WTC11 (cell line): Measurements from ENCODE around the gene RGMA. TPM values are rescaled to one million over a fixed set of nuclear protein-coding genes. Genes with fewer than 3 reads are reported as not detected.

Experiments used
- ATAC-seq: fragments of 200-7000 bp; cut with Tn5 transposase; 2 replicates; pipeline ENCODE4 v1.10.0; 2021; ENCODE audit warnings: mild to moderate bottlenecking, moderate library complexity
- CTCF ChIA-PET: fragments of 300-600 bp; sonication (Branson Sonifier 250); formaldehyde crosslinking; loops from one replicate; lab custom pipeline; 2021; ENCODE audit warnings: antibody characterized with exemption; lab: Charles Lee
- POLR2A ChIA-PET: fragments of 350-600 bp; sonication (Branson Sonifier 250); formaldehyde crosslinking; loops from one replicate; lab custom pipeline; 2021; ENCODE audit warnings: antibody characterized with exemption; lab: Charles Lee
- DNase-seq: peaks from one replicate; pipeline ENCODE4 v3.0.0; 2021; ENCODE audit warnings: low spot score
- H3K27ac Mint-ChIP-seq: 2 replicates; pipeline ENCODE4 v1.8.0; 2021; ENCODE audit warnings: mixed read lengths
- H3K27me3 Mint-ChIP-seq: 2 replicates; pipeline ENCODE4 v1.8.0; 2021; ENCODE audit warnings: low read depth, mild to moderate bottlenecking, moderate library complexity, mixed read lengths
- H3K36me3 Mint-ChIP-seq: 2 replicates; pipeline ENCODE4 v1.8.0; 2021; ENCODE audit warnings: mixed read lengths
- H3K4me1 Mint-ChIP-seq: 2 replicates; pipeline ENCODE4 v1.8.0; 2022; ENCODE audit warnings: mixed read lengths
- H3K4me3 Mint-ChIP-seq: 2 replicates; pipeline ENCODE4 v1.8.0; 2021; ENCODE audit warnings: mild to moderate bottlenecking, moderate library complexity, mixed read lengths
- H3K9me3 Mint-ChIP-seq: 2 replicates; pipeline ENCODE4 v1.8.0; 2021; ENCODE audit warnings: mixed read lengths
- ATF3 ChIP-seq: sonication (generic); formaldehyde crosslinking; conservative IDR thresholded peaks from 2 replicates; pipeline ENCODE4 v1.8.1; 2022; ENCODE audit warnings: mild to moderate bottlenecking, missing genetic modification reagents
- CBFB ChIP-seq: sonication (generic); formaldehyde crosslinking; IDR thresholded peaks from 2 replicates; pipeline ENCODE4 v1.8.1; 2022; ENCODE audit warnings: mild to moderate bottlenecking, low read depth, missing genetic modification reagents
- ELF4 ChIP-seq: sonication (generic); formaldehyde crosslinking; IDR thresholded peaks from 2 replicates; pipeline ENCODE4 v1.8.1; 2022; ENCODE audit warnings: low read depth, mild to moderate bottlenecking, moderate library complexity, missing genetic modification reagents
- ESRRA ChIP-seq: sonication (generic); formaldehyde crosslinking; IDR thresholded peaks from 2 replicates; pipeline ENCODE4 v1.8.1; 2022; ENCODE audit warnings: mild to moderate bottlenecking, missing genetic modification reagents, borderline replicate concordance
- FOXP1 ChIP-seq: sonication (generic); formaldehyde crosslinking; IDR thresholded peaks from 2 replicates; pipeline ENCODE4 v1.8.0; 2022; ENCODE audit warnings: missing genetic modification reagents, mild to moderate bottlenecking, moderate library complexity, borderline replicate concordance
- GABPB1 ChIP-seq: sonication (generic); formaldehyde crosslinking; IDR thresholded peaks from 2 replicates; pipeline ENCODE4 v1.8.1; 2023; ENCODE audit warnings: mild to moderate bottlenecking, missing genetic modification reagents
- NFE2L1 ChIP-seq: sonication (generic); formaldehyde crosslinking; IDR thresholded peaks from 2 replicates; pipeline ENCODE4 v1.8.1; 2023; ENCODE audit warnings: missing genetic modification reagents
- NR1H2 ChIP-seq: sonication (generic); formaldehyde crosslinking; IDR thresholded peaks from 2 replicates; pipeline ENCODE4 v1.9.0; 2021; ENCODE audit warnings: mild to moderate bottlenecking, moderate library complexity, missing genetic modification reagents
- PRRX2 ChIP-seq: fragments of 250-450 bp; sonication (Bioruptor Pico); IDR thresholded peaks from 2 replicates; pipeline ENCODE4 v1.8.0; 2021; ENCODE audit warnings: mild to moderate bottlenecking
- RELA ChIP-seq: sonication (generic); formaldehyde crosslinking; IDR thresholded peaks from 2 replicates; pipeline ENCODE4 v1.8.1; 2022; ENCODE audit warnings: missing genetic modification reagents, mild to moderate bottlenecking, borderline replicate concordance
- SMAD3 ChIP-seq: sonication (generic); formaldehyde crosslinking; IDR thresholded peaks from 2 replicates; pipeline ENCODE4 v1.8.0; 2022; ENCODE audit warnings: missing genetic modification reagents, mild to moderate bottlenecking, borderline replicate concordance
- SP1 ChIP-seq: sonication (generic); formaldehyde crosslinking; conservative IDR thresholded peaks from 2 replicates; pipeline ENCODE4 v1.8.1; 2022; ENCODE audit warnings: missing genetic modification reagents
- ZNF121 ChIP-seq: sonication (generic); formaldehyde crosslinking; IDR thresholded peaks from 2 replicates; pipeline ENCODE4 v1.8.0; 2023; ENCODE audit warnings: missing genetic modification reagents
- ZNF281 ChIP-seq: sonication (generic); formaldehyde crosslinking; IDR thresholded peaks from 2 replicates; pipeline ENCODE4 v1.8.0; 2023; ENCODE audit warnings: mild to moderate bottlenecking, missing genetic modification reagents
- ZNF396 ChIP-seq: fragments of 250-450 bp; sonication (Bioruptor Pico); IDR thresholded peaks from 2 replicates; pipeline ENCODE4 v1.8.0; 2021; ENCODE audit warnings: mild to moderate bottlenecking, moderate library complexity, borderline replicate concordance
- ZNF416 ChIP-seq: fragments of 250-450 bp; sonication (Bioruptor Pico); IDR thresholded peaks from 2 replicates; pipeline ENCODE4 v1.9.0; 2021; ENCODE audit warnings: mild to moderate bottlenecking, inconsistent platforms
- ZNF671 ChIP-seq: fragments of 250-450 bp; sonication (Bioruptor Pico); IDR thresholded peaks from 2 replicates; pipeline ENCODE4 v1.8.0; 2021; ENCODE audit warnings: mild to moderate bottlenecking
- total RNA-seq: library from RNA; stranded (reverse); gene quantifications from 3 replicates; pipeline ENCODE4 v1.2.3, GENCODE V29; 2021
- TF ChIP-seq, protein P1 (sequence below): sonication (generic); formaldehyde crosslinking; IDR thresholded peaks from 2 replicates; pipeline ENCODE4 v1.8.1; 2023; ENCODE audit warnings: mild to moderate bottlenecking, moderate library complexity, missing genetic modification reagents
- TF ChIP-seq, protein P2 (sequence below): sonication (generic); formaldehyde crosslinking; IDR thresholded peaks from 2 replicates; pipeline ENCODE4 v1.8.1; 2022; ENCODE audit warnings: low read depth, missing genetic modification reagents, borderline replicate concordance
- TF ChIP-seq, protein P3 (sequence below): sonication (generic); formaldehyde crosslinking; conservative IDR thresholded peaks from 2 replicates; pipeline ENCODE4 v1.8.1; 2023; ENCODE audit warnings: mild to moderate bottlenecking, low read depth, missing genetic modification reagents, moderate library complexity

Gene RGMA
- total RNA-seq, 1 experiment from 2014 or later = 47.2 TPM

GRCh38 chr15:93017526-93017925 is 71.5 kb downstream of the RGMA start:
- Mint-ChIP-seq H3K36me3 (peaks cover 94% of the 10 kb centered on the region), H3K4me3 (no peak overlapping the region), H3K4me1 (no peaks in the 10 kb centered on the region), H3K27me3 (no peaks in the 10 kb centered on the region), H3K27ac (no peak overlapping the region), H3K9me3 (no peaks in the 10 kb centered on the region)
- no peak for TF ChIP-seq ZNF281 (CRISPR knock-in tag)
- no peak for TF ChIP-seq SP1 (CRISPR knock-in tag)
- TF ChIP-seq ZNF416 (CRISPR knock-in tag) = no peak
- no peak for TF ChIP-seq NR1H2 (CRISPR knock-in tag)
- TF ChIP-seq SMAD3 (CRISPR knock-in tag) = no peak
- no peak for TF ChIP-seq PRRX2 (CRISPR knock-in tag)
- TF ChIP-seq RELA (CRISPR knock-in tag) = no peak
- TF ChIP-seq GABPB1 (CRISPR knock-in tag) = no peak
- TF ChIP-seq, protein P1, sequence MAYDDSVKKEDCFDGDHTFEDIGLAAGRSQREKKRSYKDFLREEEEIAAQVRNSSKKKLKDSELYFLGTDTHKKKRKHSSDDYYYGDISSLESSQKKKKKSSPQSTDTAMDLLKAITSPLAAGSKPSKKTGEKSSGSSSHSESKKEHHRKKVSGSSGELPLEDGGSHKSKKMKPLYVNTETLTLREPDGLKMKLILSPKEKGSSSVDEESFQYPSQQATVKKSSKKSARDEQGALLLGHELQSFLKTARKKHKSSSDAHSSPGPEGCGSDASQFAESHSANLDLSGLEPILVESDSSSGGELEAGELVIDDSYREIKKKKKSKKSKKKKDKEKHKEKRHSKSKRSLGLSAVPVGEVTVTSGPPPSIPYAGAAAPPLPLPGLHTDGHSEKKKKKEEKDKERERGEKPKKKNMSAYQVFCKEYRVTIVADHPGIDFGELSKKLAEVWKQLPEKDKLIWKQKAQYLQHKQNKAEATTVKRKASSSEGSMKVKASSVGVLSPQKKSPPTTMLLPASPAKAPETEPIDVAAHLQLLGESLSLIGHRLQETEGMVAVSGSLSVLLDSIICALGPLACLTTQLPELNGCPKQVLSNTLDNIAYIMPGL (CRISPR knock-in tag) = no peak
- TF ChIP-seq, protein P2, sequence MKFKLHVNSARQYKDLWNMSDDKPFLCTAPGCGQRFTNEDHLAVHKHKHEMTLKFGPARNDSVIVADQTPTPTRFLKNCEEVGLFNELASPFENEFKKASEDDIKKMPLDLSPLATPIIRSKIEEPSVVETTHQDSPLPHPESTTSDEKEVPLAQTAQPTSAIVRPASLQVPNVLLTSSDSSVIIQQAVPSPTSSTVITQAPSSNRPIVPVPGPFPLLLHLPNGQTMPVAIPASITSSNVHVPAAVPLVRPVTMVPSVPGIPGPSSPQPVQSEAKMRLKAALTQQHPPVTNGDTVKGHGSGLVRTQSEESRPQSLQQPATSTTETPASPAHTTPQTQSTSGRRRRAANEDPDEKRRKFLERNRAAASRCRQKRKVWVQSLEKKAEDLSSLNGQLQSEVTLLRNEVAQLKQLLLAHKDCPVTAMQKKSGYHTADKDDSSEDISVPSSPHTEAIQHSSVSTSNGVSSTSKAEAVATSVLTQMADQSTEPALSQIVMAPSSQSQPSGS = no peak
- TF ChIP-seq CBFB (CRISPR knock-in tag) = no peak
- TF ChIP-seq FOXP1 (CRISPR knock-in tag) = no peak
- no peak for TF ChIP-seq ESRRA
- TF ChIP-seq, protein P3, sequence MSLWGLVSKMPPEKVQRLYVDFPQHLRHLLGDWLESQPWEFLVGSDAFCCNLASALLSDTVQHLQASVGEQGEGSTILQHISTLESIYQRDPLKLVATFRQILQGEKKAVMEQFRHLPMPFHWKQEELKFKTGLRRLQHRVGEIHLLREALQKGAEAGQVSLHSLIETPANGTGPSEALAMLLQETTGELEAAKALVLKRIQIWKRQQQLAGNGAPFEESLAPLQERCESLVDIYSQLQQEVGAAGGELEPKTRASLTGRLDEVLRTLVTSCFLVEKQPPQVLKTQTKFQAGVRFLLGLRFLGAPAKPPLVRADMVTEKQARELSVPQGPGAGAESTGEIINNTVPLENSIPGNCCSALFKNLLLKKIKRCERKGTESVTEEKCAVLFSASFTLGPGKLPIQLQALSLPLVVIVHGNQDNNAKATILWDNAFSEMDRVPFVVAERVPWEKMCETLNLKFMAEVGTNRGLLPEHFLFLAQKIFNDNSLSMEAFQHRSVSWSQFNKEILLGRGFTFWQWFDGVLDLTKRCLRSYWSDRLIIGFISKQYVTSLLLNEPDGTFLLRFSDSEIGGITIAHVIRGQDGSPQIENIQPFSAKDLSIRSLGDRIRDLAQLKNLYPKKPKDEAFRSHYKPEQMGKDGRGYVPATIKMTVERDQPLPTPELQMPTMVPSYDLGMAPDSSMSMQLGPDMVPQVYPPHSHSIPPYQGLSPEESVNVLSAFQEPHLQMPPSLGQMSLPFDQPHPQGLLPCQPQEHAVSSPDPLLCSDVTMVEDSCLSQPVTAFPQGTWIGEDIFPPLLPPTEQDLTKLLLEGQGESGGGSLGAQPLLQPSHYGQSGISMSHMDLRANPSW = no peak
- no peak for TF ChIP-seq ZNF121 (CRISPR knock-in tag)
- TF ChIP-seq NFE2L1 (CRISPR knock-in tag) = no peak
- no peak for TF ChIP-seq ATF3 (CRISPR knock-in tag)
- TF ChIP-seq ZNF671 (CRISPR knock-in tag) = no peak
- TF ChIP-seq ZNF396 (CRISPR knock-in tag) = no peak
- TF ChIP-seq ELF4 = no peak
- CTCF ChIA-PET = interaction anchor here (1.5 to 2.5 kb wide), 3 partner anchors 13 to 1103 kb away, joined by 4 to 15 read pairs (median 5); no protein-coding TSS in a partner anchor
- DNase-seq (no peak), ATAC-seq (no peak)
- POLR2A ChIA-PET = interaction anchor here (0.6 to 0.7 kb wide), 2 partner anchors 455 to 1310 kb away, joined by 4 read pairs; no protein-coding TSS in a partner anchor
